ENCODE measurements around the gene HLCS. TPM values are rescaled to one million over a fixed set of nuclear protein-coding genes. Genes with fewer than 3 reads are reported as not detected.

Gene HLCS
- total RNA-seq, 1 experiment from 2014 or later: 12.7 TPM

DNA sequence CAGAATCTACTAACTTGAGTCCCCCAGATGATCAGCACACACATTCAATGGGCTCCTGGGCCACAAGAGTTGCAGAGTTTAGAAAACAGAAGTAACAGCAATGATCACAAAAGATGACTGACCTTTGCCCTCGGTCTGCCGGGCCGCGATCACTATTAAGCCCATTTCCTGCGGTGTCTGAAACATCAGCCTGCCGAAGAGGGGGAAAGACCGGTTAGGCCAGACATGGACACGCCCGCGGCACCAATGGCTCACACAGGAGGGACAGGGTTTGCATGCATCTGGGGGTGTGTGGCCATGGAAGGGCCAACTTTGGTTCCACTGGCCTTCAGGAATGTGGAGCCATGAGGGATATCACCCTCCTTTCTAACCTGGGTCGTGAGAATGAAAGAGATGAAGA, 199.4 kb downstream of the HLCS start:
- no CpG with 5 or more reads among the region's 11 CpGs for WGBS (ENCODE audit: extremely low coverage, insufficient read length, low lambda C conversion rate)
- Histone ChIP-seq H3K4me2 (ENCODE audit: insufficient read depth, insufficient read length, low read length) (no peak overlapping the region), H2BK20ac (ENCODE audit: low read depth, low read length, poor library complexity, severe bottlenecking) (no peak overlapping the region), H4K91ac (ENCODE audit: insufficient read length, low read depth, low read length) (no peak overlapping the region), H3K4ac (ENCODE audit: low read depth, low read length) (no peak overlapping the region), H3K9me3 (ENCODE audit: control insufficient read depth, low read depth, low read length) (no peaks in the 10 kb centered on the region), H3K79me2 (ENCODE audit: insufficient read depth, low read length) (no peaks in the 10 kb centered on the region), H3K27ac (ENCODE audit: insufficient read length, low read depth, low read length) (no peak overlapping the region), H2BK15ac (ENCODE audit: low read depth, low read length) (no peak overlapping the region), H2AFZ (ENCODE audit: low read length) (no peak overlapping the region), H3K23ac (ENCODE audit: insufficient read length, low read depth, low read length) (no peak overlapping the region), H3K9ac (ENCODE audit: extremely low read depth, insufficient read length, low read length) (no peak overlapping the region), H3K4me1 (ENCODE audit: insufficient read depth, low read length) (no peaks in the 10 kb centered on the region; the same call in 1 of the 2 replicates), H2BK12ac (ENCODE audit: insufficient read length, low read depth, low read length) (no peak overlapping the region), H4K20me1 (ENCODE audit: control insufficient read depth, insufficient read depth, insufficient read length) (no peaks in the 10 kb centered on the region), H3K79me1 (ENCODE audit: insufficient read depth, low read depth, low read length, poor library complexity, severe bottlenecking) (no peaks in the 10 kb centered on the region), H3K27me3 (ENCODE audit: insufficient read depth, low read length) (no peaks in the 10 kb centered on the region), H3K14ac (ENCODE audit: insufficient read depth, low read length) (no peak overlapping the region), H3K18ac (ENCODE audit: insufficient read length, low read depth, low read length) (no peak overlapping the region), H4K5ac (ENCODE audit: insufficient read length, low read depth, low read length) (no peak overlapping the region), H2AK5ac (ENCODE audit: insufficient read length, low read length) (no peak overlapping the region), H3T11ph (ENCODE audit: low read length) (no peak overlapping the region), H3K23me2 (ENCODE audit: insufficient read length, low read depth, low read length, poor library complexity, severe bottlenecking) (no peaks in the 10 kb centered on the region), H2BK5ac (ENCODE audit: insufficient read length, low read length) (no peak overlapping the region), H2BK120ac (ENCODE audit: low read depth, low read length, poor library complexity, severe bottlenecking) (no peak overlapping the region), H3K56ac (ENCODE audit: insufficient read length, low read depth, low read length) (no peak overlapping the region), H4K8ac (replicated peaks; ENCODE audit: insufficient read length, low read depth, low read length) (no peak overlapping the region)
- DNase-seq: no peak
- peaks cover 0 to 2% (median 0%) of the 10 kb centered on the region in 3 experiments; a peak in 1 of 7 replicates for H3K36me3 Mint-ChIP-seq (ENCODE audit: insufficient read depth in 1 of 3, low read depth in 3 of 3)
- no peak overlapping the region for H3K27ac Mint-ChIP-seq
- H3K4me1 Mint-ChIP-seq: peaks cover 19 to 22% of the 10 kb centered on the region in 2 experiments
- no peak overlapping the region for H3K4me3 Mint-ChIP-seq
- H3K27me3 Mint-ChIP-seq (ENCODE audit: low read depth): no peaks in the 10 kb centered on the region
- TF ChIP-seq CTCF (conservative IDR thresholded peaks at IDR 0.05): no peak
- no peaks in the 10 kb centered on the region for H3K9me3 Mint-ChIP-seq

Measured in H9 (cell line).